CD14-positive monocyte (primary cell): ENCODE data around the gene PER1. TPM values are rescaled to one million over a fixed set of nuclear protein-coding genes. Genes with fewer than 3 reads are reported as not detected.

Experiments used
- DNase-seq, 3 donors: peaks; one replicate each; pipeline ENCODE4 v3.0.0-alpha.2; 2011 to 2022
- H2AFZ ChIP-seq: 2 replicates; pipeline ENCODE4 v1.6.0; 2012; ENCODE audit warnings: mild to moderate bottlenecking, low read depth, low read length, inconsistent platforms; ENCODE audit not compliant: insufficient read depth, poor library complexity, severe bottlenecking
- H3K27ac ChIP-seq, 2 donors: 1 replicate in 1 of 2; 2 replicates in 1 of 2; pipeline ENCODE4 v1.5.1; 2012 to 2013; ENCODE audit warnings: low read length in 2 of 2, control low read depth in 1 of 2, inconsistent platforms in 1 of 2, low read depth in 1 of 2, mild to moderate bottlenecking in 1 of 2
- H3K27me3 ChIP-seq, 2 donors: one replicate each; pipeline versions ENCODE4 v1.6.0 to v1.6.1; 2011 to 2013; ENCODE audit warnings: low read length in 2 of 2; ENCODE audit not compliant: control insufficient read depth in 2 of 2, insufficient read depth in 2 of 2
- H3K36me3 ChIP-seq, 2 donors: replicated peaks in 1 of 2; 1 replicate in 1 of 2; 2 replicates in 1 of 2; pipeline versions ENCODE4 v1.5.1 to v1.6.1; 2012 to 2013; ENCODE audit warnings: low read length in 2 of 2, control low read depth in 1 of 2, inconsistent platforms in 1 of 2, mild to moderate bottlenecking in 1 of 2; ENCODE audit not compliant: insufficient read depth in 2 of 2, control insufficient read depth in 1 of 2
- H3K4me1 ChIP-seq, 2 donors: 1 replicate in 1 of 2; 2 replicates in 1 of 2; pipeline versions ENCODE4 v1.5.1 to v1.6.1; 2012 to 2013; ENCODE audit warnings: low read length in 2 of 2, control low read depth in 1 of 2, inconsistent platforms in 1 of 2, mild to moderate bottlenecking in 1 of 2, moderate library complexity in 1 of 2; ENCODE audit not compliant: insufficient read depth in 2 of 2, control insufficient read depth in 1 of 2
- H3K4me2 ChIP-seq: replicated peaks from 2 replicates; pipeline ENCODE3; 2012; ENCODE audit warnings: low read length, moderate library complexity, mild to moderate bottlenecking; ENCODE audit not compliant: poor library complexity, severe bottlenecking; ENCODE audit errors: extremely low read depth
- H3K4me3 ChIP-seq, 3 experiments: fragments of 200-600 bp in 1 of 3; sonication (generic) in 1 of 3; replicated peaks in 1 of 3; 1 replicate in 2 of 3; 2 replicates in 1 of 3; pipeline ENCODE4 v1.5.1; 2011 to 2013; ENCODE audit warnings: low read length in 3 of 3, mild to moderate bottlenecking in 3 of 3, control low read depth in 2 of 3, low read depth in 2 of 3, inconsistent platforms in 1 of 3, moderate library complexity in 1 of 3
- H3K79me2 ChIP-seq: 2 replicates; pipeline ENCODE4 v1.6.0; 2012; ENCODE audit warnings: mild to moderate bottlenecking, control low read depth, inconsistent platforms, low read length, moderate library complexity; ENCODE audit not compliant: insufficient read depth
- H3K9ac ChIP-seq: 2 replicates; pipeline ENCODE4 v1.6.0; 2017; ENCODE audit warnings: low read length, mild to moderate bottlenecking; ENCODE audit not compliant: insufficient read depth, poor library complexity, severe bottlenecking
- H3K9me3 ChIP-seq, 2 donors: replicated peaks in 1 of 2; 1 replicate in 1 of 2; 2 replicates in 1 of 2; pipeline versions ENCODE4 v1.5.1 to v1.6.1; 2012 to 2013; ENCODE audit warnings: low read length in 2 of 2, control low read depth in 1 of 2; ENCODE audit not compliant: control insufficient read depth in 1 of 2, insufficient read depth in 1 of 2
- H4K20me1 ChIP-seq: 2 replicates; pipeline ENCODE4 v1.6.0; 2012; ENCODE audit warnings: mild to moderate bottlenecking, low read length, control low read depth, moderate library complexity; ENCODE audit not compliant: insufficient read depth
- H3K27ac Mint-ChIP-seq, 7 donors: one replicate each; pipeline ENCODE4 v1.8.0; 2020; ENCODE audit warnings: mild to moderate bottlenecking in 7 of 7, mixed read lengths in 7 of 7, moderate library complexity in 6 of 7, inconsistent platforms in 2 of 7
- H3K27me3 Mint-ChIP-seq, 3 donors: one replicate each; pipeline ENCODE4 v1.8.0; 2021 to 2022; ENCODE audit warnings: low read depth in 3 of 3, mild to moderate bottlenecking in 3 of 3, mixed read lengths in 3 of 3, moderate library complexity in 3 of 3, inconsistent platforms in 1 of 3
- H3K36me3 Mint-ChIP-seq, 2 donors: one replicate each; pipeline ENCODE4 v1.8.0; 2020; ENCODE audit warnings: mixed read lengths in 2 of 2, inconsistent platforms in 1 of 2, mild to moderate bottlenecking in 1 of 2
- H3K4me1 Mint-ChIP-seq: one replicate; pipeline ENCODE4 v1.8.0; 2020; ENCODE audit warnings: mild to moderate bottlenecking, mixed read lengths
- H3K4me3 Mint-ChIP-seq, 2 donors: one replicate each; pipeline ENCODE4 v1.8.0; 2020; ENCODE audit warnings: mild to moderate bottlenecking in 2 of 2, mixed read lengths in 2 of 2, moderate library complexity in 1 of 2
- H3K9me3 Mint-ChIP-seq, 7 donors: one replicate each; pipeline ENCODE4 v1.8.0; 2020 to 2022; ENCODE audit warnings: mixed read lengths in 7 of 7, mild to moderate bottlenecking in 6 of 7, moderate library complexity in 6 of 7, inconsistent platforms in 2 of 7
- WGBS: methylation state at CpG from one replicate; pipeline ENCODE4 v1.1.5; 2013; ENCODE audit warnings: missing lambda C conversion rate; ENCODE audit not compliant: insufficient coverage; 5-methylcytosine and 5-hydroxymethylcytosine counted together
- intact Hi-C, 2 donors: fragments of 100-400 bp; cut with micrococcal nuclease; formaldehyde crosslinking; loops; one replicate each; pipeline versions ENCODE4 v1.15.0 to v1.15.1; 2023
- polyA plus RNA-seq, 3 donors: library from polyadenylated mRNA; depleted of rRNA in 1 of 3; unstranded in 2 of 3; stranded (reverse) in 1 of 3; fragments of 300-500 nt in 2 of 3; fragments of >200 nt in 1 of 3; fragmentation: Illumina TruSeq in 2 of 3; gene quantifications; 1 replicate in 2 of 3; 2 replicates in 1 of 3; pipeline ENCODE4 v1.2.3, GENCODE V29; 2012 to 2021
- TF ChIP-seq, protein P1 (sequence below): fragments of 200-600 bp; IDR thresholded peaks from one replicate; pipeline ENCODE4 v1.8.0; 2022; ENCODE audit warnings: antibody characterized with exemption, mild to moderate bottlenecking

PER1 gene
- polyA plus RNA-seq, 3 donors = 5.6 to 457 (median 9.6) TPM

DNA sequence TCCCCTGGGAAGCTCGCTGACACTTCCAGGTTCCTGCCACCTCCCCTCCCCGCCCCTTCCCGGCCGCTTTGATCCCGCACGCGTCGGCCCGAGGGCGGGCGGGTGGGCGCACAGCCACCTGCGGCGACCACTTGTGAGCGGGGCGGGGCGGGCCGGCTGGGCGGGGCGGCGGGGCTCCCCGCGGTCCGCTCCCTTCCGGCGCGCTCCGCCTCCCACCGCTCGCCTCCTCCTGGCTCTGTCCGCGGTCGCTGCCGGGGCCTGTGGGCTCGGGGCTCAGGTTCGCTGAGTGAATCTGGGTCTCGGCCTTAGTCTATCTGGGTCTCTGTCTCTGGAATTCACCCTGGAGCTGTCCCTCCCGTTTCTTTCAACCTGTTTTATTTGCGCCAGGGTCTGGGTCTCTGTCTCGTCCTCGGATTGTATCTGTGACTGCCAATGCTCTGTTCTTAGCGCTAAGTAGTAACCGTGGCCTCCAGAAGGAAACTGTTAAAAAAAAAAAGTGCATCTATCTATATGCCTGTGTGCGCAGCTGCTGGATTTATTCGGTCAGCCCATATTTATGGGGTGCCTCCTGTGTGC is 25.6 kb downstream of the PER1 start:
- H3K9me3 Mint-ChIP-seq = peaks cover 0 to 41% (median 27%) of the 10 kb centered on the region in 7 donors
- Histone ChIP-seq H3K27ac (no peak overlapping the region), H3K4me1 (peaks cover 54 to 58% of the 10 kb centered on the region in 2 donors), H3K79me2 (no peaks in the 10 kb centered on the region), H3K36me3 (no peaks in the 10 kb centered on the region), H2AFZ (peak overlapping the region; percentile 74), H3K9me3 (peaks cover 0 to 21% of the 10 kb centered on the region in 2 donors), H3K4me3 (peak overlapping the region; percentile 40 to 77 (median 47)), H4K20me1 (peaks cover 17% of the 10 kb centered on the region), H3K27me3 (peaks cover 47 to 77% of the 10 kb centered on the region in 2 donors), H3K9ac (no peak overlapping the region), H3K4me2 (peak overlapping the region; percentile 98)
- H3K27ac Mint-ChIP-seq = peak overlapping the region in 3 of 7 donors; percentile 26 to 52 (median 38)
- H3K36me3 Mint-ChIP-seq = peaks cover 21 to 29% of the 10 kb centered on the region in 2 donors
- H3K4me1 Mint-ChIP-seq = peaks cover 52% of the 10 kb centered on the region
- intact Hi-C loops = loop anchor here in 1 of 2 donors (5.0 kb wide), 1 partner anchor 36 kb away; the partner anchor contains the start of gene VAMP2
- 0% methylated on average over 37 of the region's 45 CpGs for WGBS
- H3K4me3 Mint-ChIP-seq = peak overlapping the region; percentile 86 to 97
- peak in 1 of 3 donors; percentile 22 for DNase-seq
- H3K27me3 Mint-ChIP-seq = peaks cover 81 to 90% (median 85%) of the 10 kb centered on the region in 3 donors
- TF ChIP-seq, protein P1, sequence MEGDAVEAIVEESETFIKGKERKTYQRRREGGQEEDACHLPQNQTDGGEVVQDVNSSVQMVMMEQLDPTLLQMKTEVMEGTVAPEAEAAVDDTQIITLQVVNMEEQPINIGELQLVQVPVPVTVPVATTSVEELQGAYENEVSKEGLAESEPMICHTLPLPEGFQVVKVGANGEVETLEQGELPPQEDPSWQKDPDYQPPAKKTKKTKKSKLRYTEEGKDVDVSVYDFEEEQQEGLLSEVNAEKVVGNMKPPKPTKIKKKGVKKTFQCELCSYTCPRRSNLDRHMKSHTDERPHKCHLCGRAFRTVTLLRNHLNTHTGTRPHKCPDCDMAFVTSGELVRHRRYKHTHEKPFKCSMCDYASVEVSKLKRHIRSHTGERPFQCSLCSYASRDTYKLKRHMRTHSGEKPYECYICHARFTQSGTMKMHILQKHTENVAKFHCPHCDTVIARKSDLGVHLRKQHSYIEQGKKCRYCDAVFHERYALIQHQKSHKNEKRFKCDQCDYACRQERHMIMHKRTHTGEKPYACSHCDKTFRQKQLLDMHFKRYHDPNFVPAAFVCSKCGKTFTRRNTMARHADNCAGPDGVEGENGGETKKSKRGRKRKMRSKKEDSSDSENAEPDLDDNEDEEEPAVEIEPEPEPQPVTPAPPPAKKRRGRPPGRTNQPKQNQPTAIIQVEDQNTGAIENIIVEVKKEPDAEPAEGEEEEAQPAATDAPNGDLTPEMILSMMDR = no peak

DNA sequence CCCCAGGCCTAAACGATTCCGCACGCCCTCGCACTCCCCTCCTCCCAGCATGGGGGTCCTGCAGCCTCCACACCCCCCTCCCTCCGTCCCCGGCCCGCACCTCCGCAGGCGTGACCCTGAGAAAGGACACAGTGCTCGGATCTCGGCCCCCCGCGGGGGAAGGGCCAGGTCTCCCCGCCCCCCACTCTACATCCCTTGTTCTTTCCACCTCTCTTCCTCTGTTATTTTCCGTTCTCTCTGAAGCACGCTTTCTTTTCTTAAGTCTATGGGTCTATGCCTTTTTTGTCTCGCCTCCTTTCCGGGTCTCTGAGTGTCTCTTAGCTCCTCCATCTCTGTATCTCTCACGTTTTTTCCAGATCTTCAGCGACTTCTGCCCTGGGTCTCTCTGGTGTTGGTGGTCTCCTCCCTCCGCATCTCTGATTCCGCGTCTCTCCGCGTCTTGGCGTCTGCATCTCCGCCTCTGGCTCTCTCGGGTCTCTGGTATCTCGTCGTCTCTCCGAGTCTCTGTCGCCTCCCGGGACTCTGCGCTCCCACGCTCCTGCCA is 26.2 kb downstream of the PER1 start:
- no peak for DNase-seq
- no peaks in the 10 kb centered on the region for H3K36me3 ChIP-seq
- H3K9me3 Mint-ChIP-seq = peaks cover 0 to 44% (median 29%) of the 10 kb centered on the region in 7 donors
- H3K4me1 ChIP-seq = peaks cover 57 to 64% of the 10 kb centered on the region in 2 donors
- no peak overlapping the region for H3K27ac ChIP-seq
- peak overlapping the region; percentile 54 for H2AFZ ChIP-seq
- peaks cover 19% of the 10 kb centered on the region for H4K20me1 ChIP-seq
- H3K79me2 ChIP-seq = no peaks in the 10 kb centered on the region
- H3K27me3 ChIP-seq = peaks cover 50 to 80% of the 10 kb centered on the region in 2 donors
- peak overlapping the region in 2 of 7 donors; percentile 10 to 73 for H3K27ac Mint-ChIP-seq
- under 1% methylated on average over 32 of the region's 35 CpGs for WGBS
- H3K4me3 Mint-ChIP-seq = peak overlapping the region; percentile 86 to 97
- peaks cover 0 to 21% of the 10 kb centered on the region in 2 donors for H3K9me3 ChIP-seq
- TF ChIP-seq, protein P1 = no peak
- H3K4me3 ChIP-seq = peak overlapping the region; percentile 40 to 77 (median 47)
- peaks cover 82 to 91% (median 84%) of the 10 kb centered on the region in 3 donors for H3K27me3 Mint-ChIP-seq
- H3K36me3 Mint-ChIP-seq = peaks cover 21 to 31% of the 10 kb centered on the region in 2 donors
- no peak overlapping the region for H3K9ac ChIP-seq
- peak overlapping the region; percentile 98 for H3K4me2 ChIP-seq
- intact Hi-C loops = loop anchor here in 1 of 2 donors (5.0 kb wide), 1 partner anchor 36 kb away; the partner anchor contains the start of gene VAMP2
- peaks cover 55% of the 10 kb centered on the region for H3K4me1 Mint-ChIP-seq
